ENCODE results near the gene PELI1. TPM values are rescaled to one million over a fixed set of nuclear protein-coding genes. Genes with fewer than 3 reads are reported as not detected.
A peak's percentile ranks its signal among the peaks of the same experiment; 100 is the strongest.

Gene PELI1
- total and polyA plus RNA-seq, 10 donors = 14.5 to 70.1 (median 55.7) TPM

DNA sequence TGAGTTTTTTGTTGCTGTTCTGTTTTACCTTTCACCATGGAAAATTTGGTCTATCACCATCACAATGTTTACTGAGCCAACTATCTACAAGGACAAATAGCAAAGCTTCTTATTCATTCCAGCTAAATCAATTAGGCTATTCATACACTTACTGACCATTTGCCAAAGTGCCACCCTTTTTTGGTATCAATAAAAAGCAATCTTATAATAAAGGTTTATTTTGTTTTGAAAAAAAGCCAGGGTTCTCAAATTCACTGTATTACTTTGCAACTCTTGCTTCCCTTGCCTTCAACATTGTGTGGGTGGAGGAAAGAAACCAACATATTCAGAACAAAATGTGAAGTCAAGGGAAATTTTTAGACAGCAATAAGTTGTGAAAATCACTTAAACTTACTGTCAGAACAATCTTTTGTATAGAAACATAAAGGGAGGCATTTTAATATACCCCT is 15.3 kb downstream of the PELI1 start:
- Histone ChIP-seq H3K27ac (no peak overlapping the region), H3K9me3 (no peaks in the 10 kb centered on the region), H3K4me3 (no peak overlapping the region), H3K36me3 (peaks cover 0 to 8% (median 0%) of the 10 kb centered on the region in 6 donors), H3K4me1 (peaks cover 0 to 82% (median 31%) of the 10 kb centered on the region in 6 donors), H3K27me3 (replicated peaks in 1 of 7) (no peaks in the 10 kb centered on the region)
- intact Hi-C loops (cut with DNase I; ENCODE audit: low total_unique reads) = no loop called here
- DNase-seq = no peak
- TF ChIP-seq, protein P1, sequence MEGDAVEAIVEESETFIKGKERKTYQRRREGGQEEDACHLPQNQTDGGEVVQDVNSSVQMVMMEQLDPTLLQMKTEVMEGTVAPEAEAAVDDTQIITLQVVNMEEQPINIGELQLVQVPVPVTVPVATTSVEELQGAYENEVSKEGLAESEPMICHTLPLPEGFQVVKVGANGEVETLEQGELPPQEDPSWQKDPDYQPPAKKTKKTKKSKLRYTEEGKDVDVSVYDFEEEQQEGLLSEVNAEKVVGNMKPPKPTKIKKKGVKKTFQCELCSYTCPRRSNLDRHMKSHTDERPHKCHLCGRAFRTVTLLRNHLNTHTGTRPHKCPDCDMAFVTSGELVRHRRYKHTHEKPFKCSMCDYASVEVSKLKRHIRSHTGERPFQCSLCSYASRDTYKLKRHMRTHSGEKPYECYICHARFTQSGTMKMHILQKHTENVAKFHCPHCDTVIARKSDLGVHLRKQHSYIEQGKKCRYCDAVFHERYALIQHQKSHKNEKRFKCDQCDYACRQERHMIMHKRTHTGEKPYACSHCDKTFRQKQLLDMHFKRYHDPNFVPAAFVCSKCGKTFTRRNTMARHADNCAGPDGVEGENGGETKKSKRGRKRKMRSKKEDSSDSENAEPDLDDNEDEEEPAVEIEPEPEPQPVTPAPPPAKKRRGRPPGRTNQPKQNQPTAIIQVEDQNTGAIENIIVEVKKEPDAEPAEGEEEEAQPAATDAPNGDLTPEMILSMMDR (IDR thresholded peaks at IDR 0.05 in 8 of 11, conservative IDR thresholded peaks at IDR 0.05 in 3 of 11) = no peak
- TF ChIP-seq POLR2A (IDR thresholded peaks at IDR 0.05) = no peak
- TF ChIP-seq POLR2AphosphoS5 (IDR thresholded peaks at IDR 0.05) = no peak

DNA sequence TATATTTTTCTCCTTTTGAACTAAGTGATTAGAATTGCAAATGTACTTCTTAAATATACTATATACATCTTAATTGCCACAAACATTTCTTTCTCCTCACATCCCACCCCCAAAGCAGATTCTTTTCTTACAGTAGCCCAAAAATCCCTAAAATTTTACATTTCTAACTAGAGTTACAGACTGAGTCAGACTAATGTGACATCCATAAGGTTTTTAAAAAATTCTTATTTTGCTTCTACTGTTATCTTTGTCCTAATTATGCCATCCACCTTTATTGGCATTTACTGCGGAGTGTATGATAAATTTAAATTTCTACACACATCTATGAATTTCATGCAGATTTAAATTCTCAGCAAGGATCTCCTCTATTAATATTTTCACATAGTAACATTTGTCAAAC is 15.8 kb downstream of the PELI1 start:
- peaks cover 0 to 8% (median 0%) of the 10 kb centered on the region in 6 donors for H3K36me3 ChIP-seq
- DNase-seq = no peak
- H3K9me3 ChIP-seq = no peaks in the 10 kb centered on the region
- H3K27me3 ChIP-seq (replicated peaks in 1 of 7) = no peaks in the 10 kb centered on the region
- peaks cover 0 to 82% (median 28%) of the 10 kb centered on the region in 6 donors for H3K4me1 ChIP-seq
- intact Hi-C loops (cut with DNase I; ENCODE audit: low total_unique reads) = no loop called here
- 94 to 100% (median 98%) methylated on average over 1 of the region's 1 CpG for WGBS, 5 donors
- no peak overlapping the region for H3K27ac ChIP-seq
- TF ChIP-seq POLR2A (IDR thresholded peaks at IDR 0.05) = no peak
- TF ChIP-seq POLR2AphosphoS5 (IDR thresholded peaks at IDR 0.05) = no peak
- TF ChIP-seq, protein P1 (IDR thresholded peaks at IDR 0.05 in 8 of 11, conservative IDR thresholded peaks at IDR 0.05 in 3 of 11) = no peak
- H3K4me3 ChIP-seq = no peak overlapping the region

DNA sequence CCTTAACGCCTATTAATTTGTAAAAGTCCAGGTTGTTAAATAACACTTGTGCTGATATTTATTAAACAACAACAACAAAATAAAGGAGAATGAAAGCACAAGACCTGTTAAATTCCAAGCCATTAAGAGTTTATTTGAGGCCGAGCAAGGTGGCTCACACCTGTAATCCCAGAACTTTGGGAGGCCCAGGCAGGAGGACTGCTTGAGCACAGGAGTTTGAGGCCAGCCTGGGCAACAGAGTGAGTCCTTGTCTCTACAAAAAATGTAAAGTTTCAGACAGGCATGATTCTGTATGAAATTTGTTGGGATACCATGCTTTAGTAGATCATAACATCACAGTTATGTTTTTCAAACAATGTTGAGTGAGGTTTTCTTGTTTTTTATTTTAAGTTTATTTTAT is 17.1 kb downstream of the PELI1 start:
- peak overlapping the region in 6 of 8 donors; percentile 18 to 49 (median 32) for H3K27ac ChIP-seq
- peaks cover 0 to 85% (median 32%) of the 10 kb centered on the region in 6 donors for H3K4me1 ChIP-seq
- intact Hi-C loops (cut with DNase I; ENCODE audit: low total_unique reads) = no loop called here
- TF ChIP-seq POLR2AphosphoS5 (IDR thresholded peaks at IDR 0.05) (no peak), POLR2A (IDR thresholded peaks at IDR 0.05) (no peak)
- TF ChIP-seq, protein P1 (IDR thresholded peaks at IDR 0.05 in 8 of 11, conservative IDR thresholded peaks at IDR 0.05 in 3 of 11) = no peak
- no peak for DNase-seq
- H3K4me3 ChIP-seq = no peak overlapping the region
- H3K36me3 ChIP-seq = peaks cover 0 to 3% (median 0%) of the 10 kb centered on the region in 6 donors
- no peaks in the 10 kb centered on the region for H3K27me3 ChIP-seq (replicated peaks in 1 of 7)
- WGBS, 5 donors = 93 to 99% (median 95%) methylated on average over 2 of the region's 2 CpGs
- H3K9me3 ChIP-seq = no peaks in the 10 kb centered on the region

GRCh38 chr2:64126601-64127000 is 17.6 kb downstream of the PELI1 start:
- no peak for DNase-seq
- Histone ChIP-seq H3K4me1 (peaks cover 0 to 87% (median 32%) of the 10 kb centered on the region in 6 donors), H3K36me3 (peaks cover 0 to 2% (median 0%) of the 10 kb centered on the region in 6 donors), H3K4me3 (no peak overlapping the region), H3K27ac (peak overlapping the region in 5 of 8 donors; percentile 18 to 49 (median 33)), H3K9me3 (no peaks in the 10 kb centered on the region), H3K27me3 (replicated peaks in 1 of 7) (no peaks in the 10 kb centered on the region)
- intact Hi-C loops (cut with DNase I; ENCODE audit: low total_unique reads) = no loop called here
- TF ChIP-seq POLR2AphosphoS5 (IDR thresholded peaks at IDR 0.05) (no peak), POLR2A (IDR thresholded peaks at IDR 0.05) (no peak)
- TF ChIP-seq, protein P1 (IDR thresholded peaks at IDR 0.05 in 8 of 11, conservative IDR thresholded peaks at IDR 0.05 in 3 of 11) = no peak
- WGBS, 5 donors = 72 to 82% (median 76%) methylated on average over 3 of the region's 3 CpGs

Data from spleen (tissue), 11 donors.